Body of pancreas (tissue), 4 donors: ENCODE results near the gene DDX3X.

Experiments
- POLR2A ChIP-seq, 3 donors: fragments of 450-650 bp; IDR thresholded peaks; one replicate each; pipeline ENCODE4 v1.6.1; 2016; ENCODE audit warnings: antibody characterized with exemption in 3 of 3, mild to moderate bottlenecking in 2 of 3
- TF ChIP-seq, protein P1 (sequence below), 7 experiments: fragments of 450-650 bp in 4 of 7; fragments of 200-600 bp in 3 of 7; sonication (generic) in 3 of 7; IDR thresholded peaks; one replicate each; pipeline ENCODE4 v1.5.1; 2016 to 2019; ENCODE audit warnings: antibody characterized with exemption in 7 of 7

DNA sequence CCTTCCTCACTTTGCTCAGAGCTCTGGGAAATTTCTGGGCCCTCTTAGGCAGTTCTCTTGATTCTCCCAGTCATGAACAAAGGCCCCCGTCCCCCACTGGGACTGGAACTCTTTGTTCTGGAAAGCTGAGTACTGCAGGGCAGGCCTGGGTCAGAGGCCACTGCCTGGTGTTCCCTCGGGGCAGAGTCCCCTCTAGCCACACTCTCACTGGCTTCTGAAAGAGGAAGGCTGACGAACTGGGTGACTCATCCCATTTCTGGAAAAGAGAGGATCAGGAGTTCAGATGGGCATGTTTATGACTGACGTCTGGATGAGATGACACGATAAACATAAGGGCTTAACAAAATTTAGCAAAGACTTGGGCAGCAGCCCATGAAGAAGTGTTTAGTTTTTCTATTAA is 47.7 kb downstream of the DDX3X start:
- TF ChIP-seq, protein P1, sequence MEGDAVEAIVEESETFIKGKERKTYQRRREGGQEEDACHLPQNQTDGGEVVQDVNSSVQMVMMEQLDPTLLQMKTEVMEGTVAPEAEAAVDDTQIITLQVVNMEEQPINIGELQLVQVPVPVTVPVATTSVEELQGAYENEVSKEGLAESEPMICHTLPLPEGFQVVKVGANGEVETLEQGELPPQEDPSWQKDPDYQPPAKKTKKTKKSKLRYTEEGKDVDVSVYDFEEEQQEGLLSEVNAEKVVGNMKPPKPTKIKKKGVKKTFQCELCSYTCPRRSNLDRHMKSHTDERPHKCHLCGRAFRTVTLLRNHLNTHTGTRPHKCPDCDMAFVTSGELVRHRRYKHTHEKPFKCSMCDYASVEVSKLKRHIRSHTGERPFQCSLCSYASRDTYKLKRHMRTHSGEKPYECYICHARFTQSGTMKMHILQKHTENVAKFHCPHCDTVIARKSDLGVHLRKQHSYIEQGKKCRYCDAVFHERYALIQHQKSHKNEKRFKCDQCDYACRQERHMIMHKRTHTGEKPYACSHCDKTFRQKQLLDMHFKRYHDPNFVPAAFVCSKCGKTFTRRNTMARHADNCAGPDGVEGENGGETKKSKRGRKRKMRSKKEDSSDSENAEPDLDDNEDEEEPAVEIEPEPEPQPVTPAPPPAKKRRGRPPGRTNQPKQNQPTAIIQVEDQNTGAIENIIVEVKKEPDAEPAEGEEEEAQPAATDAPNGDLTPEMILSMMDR (IDR thresholded peaks at IDR 0.05): no peak
- no peak for TF ChIP-seq POLR2A (IDR thresholded peaks at IDR 0.05)
